ENCODE data around the gene IFNK. TPM values are rescaled to one million over a fixed set of nuclear protein-coding genes. Genes with fewer than 3 reads are reported as not detected.

IFNK gene
- total RNA-seq, 1 donor from 2014 or later = not detected

GRCh38 chr9:27569406-27569805 lies 45.3 kb downstream of the IFNK start:
- H3K9me3 Mint-ChIP-seq = no peaks in the 10 kb centered on the region
- intact Hi-C loops (cut with micrococcal nuclease) = no loop called here
- ChIA-PET CTCF (interaction anchor here (1.6 kb wide), 1 partner anchor 22 kb away, joined by 3 read pairs; no protein-coding TSS in a partner anchor), POLR2A (no interaction called here)
- no peaks in the 10 kb centered on the region for H3K27me3 Mint-ChIP-seq
- H3K4me3 Mint-ChIP-seq = no peak overlapping the region
- H3K27ac Mint-ChIP-seq = no peak overlapping the region
- DNase-seq = no peak
- no peak for ATAC-seq (ENCODE audit: low read depth)
- peaks cover 15% of the 10 kb centered on the region for H3K36me3 Mint-ChIP-seq (ENCODE audit: low read depth)
- no peak for TF ChIP-seq CTCF (IDR thresholded peaks at IDR 0.05)
- H3K4me1 Mint-ChIP-seq = peaks cover 32% of the 10 kb centered on the region

- TF ChIP-seq CTCF (IDR thresholded peaks at IDR 0.05) = no peak
- no peak overlapping the region for H3K4me3 Mint-ChIP-seq
- no peaks in the 10 kb centered on the region for H3K27me3 Mint-ChIP-seq
- no peak overlapping the region for H3K27ac Mint-ChIP-seq
- POLR2A ChIA-PET = no interaction called here
- peaks cover 11% of the 10 kb centered on the region for H3K36me3 Mint-ChIP-seq (ENCODE audit: low read depth)
- intact Hi-C loops (cut with micrococcal nuclease) = loop anchor here (5.0 kb wide), 1 partner anchor 109 kb away; no protein-coding TSS in a partner anchor
- CTCF ChIA-PET = no interaction called here
- DNase-seq (no peak), ATAC-seq (ENCODE audit: low read depth) (no peak)
- H3K4me1 Mint-ChIP-seq = peaks cover 24% of the 10 kb centered on the region
- no peaks in the 10 kb centered on the region for H3K9me3 Mint-ChIP-seq
Observed at GRCh38 chr9:27571011-27571410, 46.9 kb downstream of the IFNK start.

- Mint-ChIP-seq H3K27ac (peak overlapping the region; percentile 99), H3K4me3 (peak overlapping the region; percentile 97), H3K27me3 (no peaks in the 10 kb centered on the region), H3K36me3 (ENCODE audit: low read depth) (peaks cover 6% of the 10 kb centered on the region), H3K9me3 (no peaks in the 10 kb centered on the region), H3K4me1 (peaks cover 24% of the 10 kb centered on the region)
- DNase-seq (no peak), ATAC-seq (ENCODE audit: low read depth) (no peak)
- CTCF ChIA-PET = interaction anchor here (0.6 to 1.0 kb wide), 2 partner anchors 13 to 239 kb away, joined by 3 read pairs; no protein-coding TSS in a partner anchor
- intact Hi-C loops (cut with micrococcal nuclease) = loop anchor here (1.0 to 5.0 kb wide), 3 partner anchors 87 to 679 kb away; partner anchors contain the start of gene CAAP1
- POLR2A ChIA-PET = interaction anchor here (1.4 to 2.3 kb wide), 6 partner anchors 9 to 625 kb away, joined by 4 to 13 read pairs (median 6); partner anchors contain the start of genes IFT74 and PLAA
- TF ChIP-seq CTCF (IDR thresholded peaks at IDR 0.05) = no peak
Observed at GRCh38 chr9:27572061-27572460, 48.0 kb downstream of the IFNK start.

- ATAC-seq (ENCODE audit: low read depth) (peak; percentile 26), DNase-seq (no peak)
- intact Hi-C loops (cut with micrococcal nuclease) = loop anchor here (1.0 to 5.0 kb wide), 3 partner anchors 87 to 680 kb away; partner anchors contain the start of gene CAAP1
- Mint-ChIP-seq H3K27ac (peak overlapping the region; percentile 99), H3K4me3 (peak overlapping the region; percentile 97), H3K4me1 (peaks cover 24% of the 10 kb centered on the region), H3K27me3 (no peaks in the 10 kb centered on the region), H3K36me3 (ENCODE audit: low read depth) (peaks cover 5% of the 10 kb centered on the region), H3K9me3 (no peaks in the 10 kb centered on the region)
- CTCF ChIA-PET = interaction anchor here (0.6 to 1.0 kb wide), 2 partner anchors 14 to 239 kb away, joined by 3 read pairs; no protein-coding TSS in a partner anchor
- no peak for TF ChIP-seq CTCF (IDR thresholded peaks at IDR 0.05)
- POLR2A ChIA-PET = interaction anchor here (1.3 to 2.3 kb wide), 8 partner anchors 9 to 625 kb away, joined by 4 to 13 read pairs (median 6); partner anchors contain the start of genes IFT74 and PLAA
Observed at GRCh38 chr9:27572566-27572917, 48.5 kb downstream of the IFNK start.

GRCh38 chr9:27572918-27573633 lies 49.0 kb downstream of the IFNK start, which contains the start of gene C9orf72:
TSS of gene C9orf72 (minus strand) at chr9:27573481. CDS start at chr9:27567120, 6,361 bp downstream.
- ATAC-seq (ENCODE audit: low read depth) (peak; percentile 74), DNase-seq (peak; percentile 87)
- Mint-ChIP-seq H3K4me1 (peaks cover 24% of the 10 kb centered on the region), H3K9me3 (peaks cover 2% of the 10 kb centered on the region), H3K36me3 (ENCODE audit: low read depth) (peaks cover 5% of the 10 kb centered on the region), H3K27me3 (no peaks in the 10 kb centered on the region), H3K27ac (peak within 1 kb of the TSS; percentile 99), H3K4me3 (peak within 1 kb of the TSS; percentile 97)
- intact Hi-C loops (cut with micrococcal nuclease) = loop anchor here (1.0 to 5.0 kb wide), 7 partner anchors 44 to 680 kb away; partner anchors contain the start of genes CAAP1, MOB3B and PLAA
- TF ChIP-seq CTCF (IDR thresholded peaks at IDR 0.05) = no peak
- ChIA-PET CTCF (interaction anchor here (0.6 to 1.0 kb wide), 2 partner anchors 14 to 240 kb away, joined by 3 read pairs; no protein-coding TSS in a partner anchor), POLR2A (interaction anchor here (0.6 to 2.3 kb wide), 11 partner anchors 10 to 626 kb away, joined by 3 to 13 read pairs (median 6); partner anchors contain the start of genes IFT74 and PLAA)

Data from activated B cell treated with CpG ODN at 0.5 μM for 24 hours (primary cell).